H1 (cell line): ENCODE measurements around the gene ADORA1. TPM values are rescaled to one million over a fixed set of nuclear protein-coding genes. Genes with fewer than 3 reads are reported as not detected.

Experiments used
- CTCF ChIA-PET: fragments of 300-600 bp; sonication (Branson Sonifier 250); formaldehyde crosslinking; loops from one replicate; lab custom pipeline; 2021; ENCODE audit not compliant: partially characterized antibody; lab: Charles Lee
- POLR2A ChIA-PET: fragments of 300-600 bp; sonication (Branson Sonifier 250); formaldehyde crosslinking; loops from one replicate; lab custom pipeline; 2021; ENCODE audit warnings: inconsistent platforms; ENCODE audit not compliant: partially characterized antibody; lab: Charles Lee
- DNase-seq, 2 experiments: peaks; one replicate each; pipeline versions ENCODE4 v3.0.0 to v3.0.0-alpha.2; 2010 to 2022; ENCODE audit warnings: low spot score in 2 of 2, low read depth in 1 of 2, mixed read lengths in 1 of 2
- FAIRE-seq: peaks from 2 replicates; lab custom pipeline; 2011; peaks lifted over from hg19 to GRCh38; lab: Jason Lieb, UNC
- H2AFZ ChIP-seq: 2 replicates; pipeline ENCODE4 v1.8.1; 2012; ENCODE audit warnings: low read length, inconsistent platforms
- H2AK5ac ChIP-seq: 2 replicates; pipeline ENCODE4 v1.6.1; 2013; ENCODE audit warnings: low read depth, low read length
- H2BK120ac ChIP-seq: replicated peaks from 2 replicates; pipeline ENCODE3; 2013; ENCODE audit warnings: low read depth, low read length, inconsistent platforms
- H2BK12ac ChIP-seq: 2 replicates; pipeline ENCODE4 v1.6.1; 2013; ENCODE audit warnings: low read depth, low read length
- H2BK15ac ChIP-seq: 2 replicates; pipeline ENCODE4 v1.6.1; 2013; ENCODE audit warnings: low read length
- H2BK20ac ChIP-seq: 2 replicates; pipeline ENCODE4 v1.6.1; 2013; ENCODE audit warnings: low read length
- H2BK5ac ChIP-seq: 2 replicates; pipeline ENCODE4 v1.6.1; 2013; ENCODE audit warnings: low read depth, low read length
- H3K14ac ChIP-seq: 2 replicates; pipeline ENCODE4 v1.6.1; 2013; ENCODE audit warnings: inconsistent platforms; ENCODE audit not compliant: insufficient read length
- H3K18ac ChIP-seq: 2 replicates; pipeline ENCODE4 v1.6.1; 2013; ENCODE audit warnings: low read length; ENCODE audit errors: extremely low read depth
- H3K23ac ChIP-seq: 2 replicates; pipeline ENCODE4 v1.6.1; 2013; ENCODE audit warnings: inconsistent platforms; ENCODE audit not compliant: insufficient read length
- H3K23me2 ChIP-seq: 2 replicates; pipeline ENCODE4 v1.6.1; 2013; ENCODE audit warnings: low read depth, low read length
- H3K27ac ChIP-seq: 2 replicates; pipeline ENCODE4 v1.6.1; 2011; ENCODE audit warnings: low read depth, low read length, inconsistent platforms
- H3K27me3 ChIP-seq, 4 experiments: replicated peaks in 1 of 4; 1 replicate in 1 of 4; 2 replicates in 3 of 4; pipeline versions ENCODE4 v1.6.1 to v1.8.1; 2011 to 2013; ENCODE audit warnings: low read length in 3 of 4, mild to moderate bottlenecking in 3 of 4, inconsistent platforms in 2 of 4, mixed read lengths in 2 of 4, moderate library complexity in 1 of 4; ENCODE audit not compliant: control insufficient read depth in 3 of 4, insufficient read depth in 3 of 4; ENCODE audit errors: extremely low read depth in 1 of 4
- H3K36me3 ChIP-seq, 4 experiments: 2 replicates each; pipeline versions ENCODE4 v1.6.1 to v1.8.1; 2011 to 2013; ENCODE audit warnings: mild to moderate bottlenecking in 4 of 4, low read length in 3 of 4, moderate library complexity in 2 of 4, control low read depth in 1 of 4, inconsistent platforms in 1 of 4; ENCODE audit not compliant: insufficient read depth in 4 of 4, control insufficient read depth in 2 of 4
- H3K4ac ChIP-seq: replicated peaks from 2 replicates; pipeline ENCODE3; 2013; ENCODE audit warnings: low read length, low read depth, mixed read lengths, inconsistent platforms; ENCODE audit not compliant: insufficient read length
- H3K4me1 ChIP-seq, 4 experiments: replicated peaks in 1 of 4; 1 replicate in 1 of 4; 2 replicates in 3 of 4; pipeline versions ENCODE4 v1.6.1 to v1.8.1; 2011 to 2013; ENCODE audit warnings: low read length in 3 of 4, inconsistent platforms in 2 of 4, mixed read lengths in 1 of 4; ENCODE audit not compliant: insufficient read depth in 4 of 4, control insufficient read depth in 3 of 4
- H3K4me2 ChIP-seq, 2 experiments: 2 replicates each; pipeline versions ENCODE4 v1.6.1 to v1.8.1; 2011 to 2013; ENCODE audit warnings: low read depth in 2 of 2, low read length in 2 of 2, control low read depth in 1 of 2, inconsistent platforms in 1 of 2, mild to moderate bottlenecking in 1 of 2; ENCODE audit not compliant: insufficient read depth in 1 of 2
- H3K4me3 ChIP-seq, 4 experiments: fragments of 200-600, 300-600 bp in 1 of 4; sonication (generic), shearing (Covaris generic), sonication (Bioruptor Twin) in 1 of 4; 2 replicates each; pipeline versions ENCODE4 v1.5.1 to v1.8.1; 2011 to 2016; ENCODE audit warnings: low read length in 4 of 4, low read depth in 3 of 4, control low read depth in 2 of 4, inconsistent platforms in 2 of 4, mild to moderate bottlenecking in 2 of 4, mixed read lengths in 1 of 4, moderate library complexity in 1 of 4; ENCODE audit not compliant: insufficient read depth in 2 of 4; ENCODE audit errors: extremely low read depth in 1 of 4
- H3K56ac ChIP-seq: replicated peaks from 2 replicates; pipeline ENCODE3; 2013; ENCODE audit warnings: low read depth, mild to moderate bottlenecking, mixed read lengths, low read length, inconsistent platforms; ENCODE audit not compliant: insufficient read length
- H3K79me1 ChIP-seq: 2 replicates; pipeline ENCODE4 v1.6.1; 2013; ENCODE audit warnings: low read depth, low read length, control low read depth
- H3K79me2 ChIP-seq, 2 experiments: 2 replicates each; pipeline versions ENCODE4 v1.6.1 to v1.8.1; 2012 to 2013; ENCODE audit warnings: low read length in 2 of 2, mild to moderate bottlenecking in 2 of 2, inconsistent platforms in 1 of 2; ENCODE audit not compliant: insufficient read depth in 2 of 2, control insufficient read depth in 1 of 2
- H3K9ac ChIP-seq, 4 experiments: replicated peaks in 1 of 4; 1 replicate in 1 of 4; 2 replicates in 3 of 4; pipeline versions ENCODE4 v1.6.1 to v1.8.1; 2011 to 2013; ENCODE audit warnings: low read depth in 3 of 4, low read length in 3 of 4, control low read depth in 2 of 4, mild to moderate bottlenecking in 2 of 4, moderate library complexity in 2 of 4, inconsistent platforms in 1 of 4; ENCODE audit errors: extremely low read depth in 1 of 4
- H3K9me3 ChIP-seq, 2 experiments: 2 replicates each; pipeline versions ENCODE4 v1.6.1 to v1.8.1; 2012 to 2013; ENCODE audit warnings: mild to moderate bottlenecking in 2 of 2, moderate library complexity in 2 of 2, control low read depth in 1 of 2, inconsistent platforms in 1 of 2, low read depth in 1 of 2, low read length in 1 of 2, mixed read lengths in 1 of 2; ENCODE audit not compliant: insufficient read depth in 2 of 2
- H4K20me1 ChIP-seq, 2 experiments: replicated peaks in 1 of 2; 2 replicates each; pipeline versions ENCODE3 to v1.8.1; 2011 to 2013; ENCODE audit warnings: inconsistent platforms in 2 of 2, low read length in 2 of 2, mild to moderate bottlenecking in 1 of 2; ENCODE audit not compliant: insufficient read depth in 2 of 2, control insufficient read depth in 1 of 2
- H4K5ac ChIP-seq: 2 replicates; pipeline ENCODE4 v1.6.1; 2013; ENCODE audit warnings: low read length, low read depth, mixed read lengths, inconsistent platforms; ENCODE audit not compliant: insufficient read length
- H4K8ac ChIP-seq: 2 replicates; pipeline ENCODE4 v1.8.0; 2013; ENCODE audit warnings: mild to moderate bottlenecking, moderate library complexity, low read length, inconsistent platforms; ENCODE audit not compliant: insufficient read depth; ENCODE audit errors: extremely low read depth
- H4K91ac ChIP-seq: replicated peaks from 2 replicates; pipeline ENCODE3; 2013; ENCODE audit warnings: low read length, mixed read lengths, inconsistent platforms; ENCODE audit not compliant: insufficient read length
- ASH2L ChIP-seq: fragments of 200-600, 300-600 bp; sonication (generic); IDR thresholded peaks from one replicate; pipeline ENCODE4 v1.7.1; 2017; ENCODE audit warnings: low read length
- ATF2 ChIP-seq: IDR thresholded peaks from 2 replicates; pipeline ENCODE4 v1.6.1; 2012; ENCODE audit warnings: low read length, inconsistent platforms
- CREB1 ChIP-seq: IDR thresholded peaks from 2 replicates; pipeline ENCODE4 v1.6.1; 2012; ENCODE audit warnings: inconsistent platforms
- MAFK ChIP-seq: IDR thresholded peaks from 2 replicates; pipeline ENCODE4 v1.6.1; 2012; ENCODE audit warnings: low read depth, mild to moderate bottlenecking, improper control_type of control experiment, low read length
- POLR2AphosphoS5 ChIP-seq: IDR thresholded peaks from 2 replicates; pipeline ENCODE4 v1.6.1; 2011; ENCODE audit warnings: low read depth, low read length
- SIRT6 ChIP-seq: IDR thresholded peaks from one replicate; pipeline ENCODE4 v1.7.1; 2012; ENCODE audit warnings: low read length, inconsistent platforms
- SIX5 ChIP-seq: IDR thresholded peaks from 2 replicates; pipeline ENCODE4 v1.6.1; 2011; ENCODE audit warnings: mild to moderate bottlenecking, low read depth, low read length
- TCF12 ChIP-seq: IDR thresholded peaks from 2 replicates; pipeline ENCODE4 v1.6.1; 2011; ENCODE audit warnings: low read depth, mild to moderate bottlenecking, low read length
- YY1 ChIP-seq: IDR thresholded peaks from 2 replicates; pipeline ENCODE4 v1.6.1; 2011; ENCODE audit warnings: low read depth, mild to moderate bottlenecking, low read length
- WGBS, 2 experiments: shearing (Covaris generic) in 1 of 2; methylation state at CpG; one replicate each; pipeline versions ENCODE4 v1.1.6 to v1.1.7; 2013 to 2015; ENCODE audit warnings: low lambda C conversion rate in 2 of 2, mixed read lengths in 2 of 2, inconsistent platforms in 1 of 2, low coverage in 1 of 2, missing lambda C conversion rate in 1 of 2; ENCODE audit not compliant: insufficient replicate concordance in 2 of 2, insufficient coverage in 1 of 2, insufficient read length in 1 of 2; ENCODE audit errors: extremely low coverage in 1 of 2, missing lambda C conversion rate in 1 of 2; 5-methylcytosine and 5-hydroxymethylcytosine counted together
- polyA plus RNA-seq, 7 experiments: library from polyadenylated mRNA; depleted of rRNA in 3 of 7; stranded (reverse) in 5 of 7; unstranded in 2 of 7; fragments of >200 nt in 5 of 7; fragments of 200-250 nt in 2 of 7; gene quantifications; 1 replicate in 5 of 7; 2 replicates in 1 of 7; 4 replicates in 1 of 7; pipeline versions ENCODE4 v1.2.1 to v1.2.3, GENCODE V29; 2011 to 2013; ENCODE audit warnings: missing spikeins in 2 of 7, mixed read lengths in 2 of 7
- total RNA-seq: library from RNA; stranded (reverse); fragmentation: NEBNext Ultra II Directional; extraction: Animal tissue kit (Norgen Biotek cat#: 25700); gene quantifications from 2 replicates; pipeline ENCODE4 v1.2.1, GENCODE V29; 2021

Gene ADORA1
- total and polyA plus RNA-seq, 2 of the 8 experiments (the other 6 are each of a cell fraction or from before 2014, with no cell fraction given): 3.3 to 6.7 TPM

DNA sequence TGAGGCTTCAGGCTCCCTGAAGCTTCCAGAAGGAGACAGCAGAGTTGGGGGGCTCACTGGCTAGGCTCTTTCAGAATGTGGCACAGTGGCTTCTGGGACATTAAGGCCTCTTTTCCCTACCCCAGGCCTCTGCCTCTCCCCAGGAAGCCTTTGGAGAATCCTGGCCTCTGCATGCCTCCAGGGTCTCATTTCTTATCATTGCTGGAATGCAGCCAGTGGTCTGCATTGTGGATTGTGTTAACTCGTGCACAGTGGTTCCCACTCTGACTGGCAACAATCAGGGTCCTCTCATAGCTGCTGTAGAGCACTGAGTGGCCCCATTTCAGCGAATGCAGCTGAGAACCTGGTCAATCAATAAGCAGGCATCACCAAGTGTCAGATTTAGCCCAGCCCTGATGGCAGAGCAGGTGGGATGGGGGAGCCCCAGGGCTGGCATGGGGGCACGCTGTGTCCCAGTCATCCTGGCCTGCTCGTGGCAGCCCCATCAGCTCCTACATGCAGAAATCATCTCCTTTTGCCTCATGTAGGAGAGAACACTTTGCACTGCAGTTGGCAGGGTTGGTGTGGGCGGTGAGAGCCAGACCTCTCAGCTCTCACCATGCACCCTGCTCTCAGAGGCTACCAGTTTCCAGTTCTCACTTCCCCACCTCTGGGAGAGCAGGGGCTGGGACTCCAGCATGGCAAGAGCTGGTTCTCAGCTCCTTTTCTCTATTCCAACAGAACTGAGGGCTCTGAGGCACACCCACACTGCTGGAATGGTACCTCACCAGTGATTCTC is 13.4 kb downstream of the ADORA1 start:
- POLR2A ChIA-PET: no interaction called here
- H2BK12ac ChIP-seq: peak overlapping the region; percentile 27; the same call in 1 of the 2 replicates
- H3K9me3 ChIP-seq: peaks cover 0 to 5% of the 10 kb centered on the region in 2 experiments; a peak in 1 of 4 replicates
- no peak overlapping the region for H3K18ac ChIP-seq
- H4K8ac ChIP-seq: peak overlapping the region; percentile 29
- H3K23ac ChIP-seq: no peak overlapping the region
- no peaks in the 10 kb centered on the region; the same call in 1 of the 2 replicates for H3K23me2 ChIP-seq
- H3K4me2 ChIP-seq: no peak overlapping the region
- no peak overlapping the region for H2AFZ ChIP-seq
- no peak overlapping the region for H3K14ac ChIP-seq
- H4K91ac ChIP-seq: no peak overlapping the region
- no peak for FAIRE-seq
- peaks cover 0 to 7% (median under 1%) of the 10 kb centered on the region in 4 experiments; a peak in 2 of 7 replicates for H3K4me1 ChIP-seq
- no peak overlapping the region for H2BK5ac ChIP-seq
- H3K27me3 ChIP-seq: no peaks in the 10 kb centered on the region
- WGBS, 2 experiments: 87% methylated on average over 5 of the region's 5 CpGs; no CpG with 5 or more reads in 1 of the 2 experiments
- CTCF ChIA-PET: interaction anchor here (0.9 to 49.1 kb wide), 12 partner anchors 6 to 130 kb away, joined by 3 to 1071 read pairs (median 8); partner anchors contain the start of genes ADORA1 and PPFIA4
- TF ChIP-seq ASH2L (no peak), ATF2 (no peak), CREB1 (no peak), SIX5 (no peak), POLR2AphosphoS5 (no peak), YY1 (no peak), SIRT6 (no peak), MAFK (no peak), TCF12 (no peak)
- H3K4ac ChIP-seq: no peak overlapping the region
- H2AK5ac ChIP-seq: no peak overlapping the region
- H2BK20ac ChIP-seq: no peak overlapping the region
- 0 out of 2 replicates have a peak overlapping the region, but pooled peaks have one; percentile 18 for H2BK15ac ChIP-seq
- H3K56ac ChIP-seq: no peak overlapping the region
- H3K36me3 ChIP-seq: no peaks in the 10 kb centered on the region
- no peaks in the 10 kb centered on the region for H3K79me1 ChIP-seq
- H2BK120ac ChIP-seq: no peak overlapping the region
- peaks cover 0 to 1% of the 10 kb centered on the region in 2 experiments for H4K20me1 ChIP-seq
- no peak overlapping the region; the same call in 1 of the 2 replicates for H3K27ac ChIP-seq
- no peak overlapping the region for H3K4me3 ChIP-seq
- DNase-seq: no peak
- no peaks in the 10 kb centered on the region for H3K79me2 ChIP-seq
- H4K5ac ChIP-seq: no peak overlapping the region
- H3K9ac ChIP-seq: no peak overlapping the region; a peak in 1 of 7 replicates
